HepG2 (cell line): ENCODE data around the gene ALOX12. TPM values are rescaled to one million over a fixed set of nuclear protein-coding genes. Genes with fewer than 3 reads are reported as not detected.

Experiments
- ATAC-seq: fragments of 200-7000 bp; cut with Tn5 transposase; 3 replicates; pipeline ENCODE4 v1.9.1; 2020; ENCODE audit warnings: mild to moderate bottlenecking, moderate library complexity
- BruUV-seq: library from RNA; stranded (reverse); fragments of 400-500 nt; replicated peaks from 2 replicates; lab custom pipeline; 2021; lab: Mats Ljungman, UMichigan
- CTCF ChIA-PET: fragments of 300-600 bp; formaldehyde crosslinking; extraction: SDS; loops from one replicate; lab custom pipeline; 2021; ENCODE audit warnings: low total read pairs, inconsistent platforms, low intra/inter-chr PET ratio; lab: Yijun Ruan, JAX
- POLR2A ChIA-PET: fragments of 350-600 bp; sonication (Branson Sonifier 250); formaldehyde crosslinking; loops from one replicate; lab custom pipeline; 2020; ENCODE audit warnings: antibody characterized with exemption, inconsistent platforms; lab: Yijun Ruan, JAX
- DNase-seq: peaks from one replicate; pipeline ENCODE4 v3.0.0-alpha.2; 2015; ENCODE audit warnings: low spot score
- FAIRE-seq: peaks from 3 replicates; lab custom pipeline; 2011; peaks lifted over from hg19 to GRCh38; lab: Jason Lieb, UNC
- H2AFZ ChIP-seq: one replicate; pipeline ENCODE4 v1.6.1; 2011; ENCODE audit warnings: low read length, inconsistent platforms
- H3K27ac ChIP-seq: fragments of 300-600 bp; 3 replicates; pipeline ENCODE4 v1.8.0; 2011; ENCODE audit warnings: mixed run types, mild to moderate bottlenecking, mixed read lengths, low read length, inconsistent platforms; ENCODE audit not compliant: insufficient read depth; ENCODE audit errors: extremely low read length
- H3K27me3 ChIP-seq, 2 experiments: fragments of 200-600 bp in 1 of 2; 2 replicates in 1 of 2; 3 replicates in 1 of 2; pipeline versions ENCODE4 v1.6.0 to v1.8.0; 2011; ENCODE audit warnings: low read length in 2 of 2, mild to moderate bottlenecking in 2 of 2, moderate library complexity in 2 of 2, inconsistent platforms in 1 of 2; ENCODE audit not compliant: insufficient read depth in 2 of 2, control insufficient read depth in 1 of 2
- H3K36me3 ChIP-seq, 2 experiments: fragments of 200-600 bp in 1 of 2; replicated peaks in 1 of 2; 2 replicates in 1 of 2; 3 replicates in 1 of 2; pipeline versions ENCODE4 v1.5.1 to v1.8.0; 2011; ENCODE audit warnings: low read length in 2 of 2, inconsistent platforms in 1 of 2; ENCODE audit not compliant: insufficient read depth in 2 of 2, control insufficient read depth in 1 of 2
- H3K4me1 ChIP-seq: 2 replicates; pipeline ENCODE4 v1.5.1; 2012; ENCODE audit warnings: low read length, inconsistent platforms; ENCODE audit not compliant: insufficient read depth
- H3K4me2 ChIP-seq: 2 replicates; pipeline ENCODE4 v1.6.0; 2011; ENCODE audit warnings: low read depth, low read length, inconsistent platforms
- H3K4me3 ChIP-seq, 3 experiments: fragments of 200-600 bp in 1 of 3; sonication (generic), shearing (Covaris generic) in 1 of 3; replicated peaks in 1 of 3; 2 replicates each; pipeline ENCODE4 v1.5.1; 2011 to 2016; ENCODE audit warnings: low read length in 3 of 3, inconsistent platforms in 2 of 3, low read depth in 2 of 3, mild to moderate bottlenecking in 2 of 3, control low read depth in 1 of 3, mixed read lengths in 1 of 3; ENCODE audit not compliant: insufficient read depth in 1 of 3
- H3K79me2 ChIP-seq: one replicate; pipeline ENCODE4 v1.6.1; 2011; ENCODE audit warnings: low read length, inconsistent platforms; ENCODE audit not compliant: insufficient read depth
- H3K9ac ChIP-seq: 2 replicates; pipeline ENCODE4 v1.6.0; 2011; ENCODE audit warnings: mild to moderate bottlenecking, low read depth, low read length, inconsistent platforms; ENCODE audit not compliant: insufficient read depth
- H3K9me3 ChIP-seq: 2 replicates; pipeline ENCODE4 v1.5.1; 2012; ENCODE audit warnings: mild to moderate bottlenecking, low read length
- H4K20me1 ChIP-seq: 2 replicates; pipeline ENCODE4 v1.6.0; 2011; ENCODE audit warnings: inconsistent platforms, mild to moderate bottlenecking, low read length, moderate library complexity; ENCODE audit not compliant: insufficient read depth
- E2F1 ChIP-seq: sonication (generic); formaldehyde crosslinking; IDR thresholded peaks from 2 replicates; pipeline ENCODE4 v1.5.0; 2020; ENCODE audit warnings: missing genetic modification reagents
- GATAD2A ChIP-seq: IDR thresholded peaks from 2 replicates; pipeline ENCODE4 v1.6.1; 2016
- HNRNPH1 ChIP-seq: fragments of 200-400 bp; formaldehyde crosslinking; optimal IDR thresholded peaks from 2 replicates; pipeline ENCODE3; 2017; ENCODE audit warnings: mild to moderate bottlenecking, low read depth, low read length
- MAF1 ChIP-seq: sonication (generic); formaldehyde crosslinking; IDR thresholded peaks from 2 replicates; pipeline ENCODE4 v1.5.0; 2020; ENCODE audit warnings: missing genetic modification reagents, borderline replicate concordance
- MIXL1 ChIP-seq: IDR thresholded peaks from 2 replicates; pipeline ENCODE4 v1.6.1; 2016
- PHF21A ChIP-seq: sonication (generic); formaldehyde crosslinking; IDR thresholded peaks from 2 replicates; pipeline ENCODE4 v1.5.0; 2020; ENCODE audit warnings: mild to moderate bottlenecking, missing genetic modification reagents
- SP4 ChIP-seq: sonication (generic); formaldehyde crosslinking; IDR thresholded peaks from 2 replicates; pipeline ENCODE4 v1.8.1; 2023; ENCODE audit warnings: mild to moderate bottlenecking, missing genetic modification reagents
- XRCC5 ChIP-seq: fragments of 200-400 bp; formaldehyde crosslinking; optimal IDR thresholded peaks from 2 replicates; pipeline ENCODE3; 2017; ENCODE audit warnings: mild to moderate bottlenecking, low read length
- ZBTB42 ChIP-seq: sonication (generic); formaldehyde crosslinking; IDR thresholded peaks from 2 replicates; pipeline ENCODE4 v1.5.0; 2020; ENCODE audit warnings: mild to moderate bottlenecking, missing genetic modification reagents
- ZMYM2 ChIP-seq: sonication (generic); formaldehyde crosslinking; IDR thresholded peaks from 2 replicates; pipeline ENCODE4 v1.8.0; 2022; ENCODE audit warnings: mild to moderate bottlenecking, missing genetic modification reagents
- ZNF180 ChIP-seq: sonication (generic); formaldehyde crosslinking; IDR thresholded peaks from 2 replicates; pipeline ENCODE4 v1.4.0; 2020; ENCODE audit warnings: low read depth, missing genetic modification reagents, borderline replicate concordance
- ZNF235 ChIP-seq: sonication (generic); formaldehyde crosslinking; IDR thresholded peaks from 2 replicates; pipeline ENCODE4 v1.8.1; 2023; ENCODE audit warnings: mild to moderate bottlenecking, missing genetic modification reagents, borderline replicate concordance
- ZNF556 ChIP-seq: sonication (generic); formaldehyde crosslinking; IDR thresholded peaks from 2 replicates; pipeline ENCODE4 v1.4.0; 2020; ENCODE audit warnings: mild to moderate bottlenecking, missing genetic modification reagents, borderline replicate concordance
- ZNF597 ChIP-seq: sonication (generic); formaldehyde crosslinking; IDR thresholded peaks from 2 replicates; pipeline ENCODE4 v1.5.0; 2020; ENCODE audit warnings: missing genetic modification reagents
- ZNF776 ChIP-seq: sonication (generic); formaldehyde crosslinking; IDR thresholded peaks from 2 replicates; pipeline ENCODE4 v1.4.0; 2020; ENCODE audit warnings: mild to moderate bottlenecking, missing genetic modification reagents
- WGBS: methylation state at CpG from one replicate; pipeline ENCODE4 v1.1.6; 2017; ENCODE audit warnings: low lambda C conversion rate; 5-methylcytosine and 5-hydroxymethylcytosine counted together
- in situ Hi-C: cut with HindIII; loops from 2 replicates; pipeline ENCODE4 v1.10.0; 2017; ENCODE audit warnings: low pct_unique_long_range_greater_than_20kb; ENCODE audit not compliant: extremely low pct_ligation_motif_present
- intact Hi-C: fragments of 100-400 bp; cut with micrococcal nuclease; formaldehyde crosslinking; loops from one replicate; pipeline ENCODE4 v1.10.0; 2022; ENCODE audit not compliant: unreplicated experiment
- polyA plus RNA-seq, 8 experiments: library from polyadenylated mRNA; depleted of rRNA in 3 of 8; stranded (reverse) in 7 of 8; unstranded in 1 of 8; fragments of >200 nt; fragmentation: Illumina TruSeq in 4 of 8; extraction: Trizol in 4 of 8; gene quantifications; 2 replicates each; pipeline versions ENCODE4 v1.2.1 to v1.2.3, GENCODE V29; 2011 to 2016; ENCODE audit warnings: low read depth in 4 of 8, missing spikeins in 1 of 8, mixed read lengths in 1 of 8; ENCODE audit not compliant: insufficient read depth in 1 of 8
- total RNA-seq, 5 experiments: library from RNA; depleted of rRNA; stranded (reverse); fragments of >200 nt; fragmentation: Illumina TruSeq; extraction: Trizol; gene quantifications; 2 replicates each; pipeline ENCODE4 v1.2.3, GENCODE V29; 2016; ENCODE audit warnings: low read depth in 1 of 5

The ALOX12 gene
- total and polyA plus RNA-seq, 2 of the 13 experiments (the other 11 are each of a cell fraction or from before 2014, with no cell fraction given): not detected

- Histone ChIP-seq H3K27me3 (no peaks in the 10 kb centered on the region), H3K79me2 (no peaks in the 10 kb centered on the region), H3K4me3 (no peak overlapping the region), H4K20me1 (no peaks in the 10 kb centered on the region), H2AFZ (no peak overlapping the region), H3K36me3 (peaks cover 2 to 4% of the 10 kb centered on the region in 2 experiments; a peak in 4 of 5 replicates), H3K4me1 (no peaks in the 10 kb centered on the region), H3K27ac (no peak overlapping the region), H3K9ac (no peak overlapping the region), H3K4me2 (no peak overlapping the region), H3K9me3 (no peaks in the 10 kb centered on the region)
- in situ Hi-C loops (no loop called here), intact Hi-C loops (no loop called here)
- no TSS peak for BruUV-seq
- TF ChIP-seq PHF21A (CRISPR knock-in tag) (no peak), ZNF180 (CRISPR knock-in tag) (no peak), XRCC5 (no peak), HNRNPH1 (no peak), ZNF556 (CRISPR knock-in tag) (no peak), ZMYM2 (no peak), SP4 (CRISPR knock-in tag) (no peak), GATAD2A (no peak), E2F1 (CRISPR knock-in tag) (no peak), MAF1 (CRISPR knock-in tag) (no peak), MIXL1 (no peak), ZNF235 (CRISPR knock-in tag) (no peak), ZNF597 (CRISPR knock-in tag) (no peak), ZNF776 (CRISPR knock-in tag) (no peak), ZBTB42 (CRISPR knock-in tag) (no peak)
- DNase-seq: no peak
- POLR2A ChIA-PET: no interaction called here
- CTCF ChIA-PET: no interaction called here
- ATAC-seq: no peak
- FAIRE-seq: no peak
- WGBS: 95% methylated on average over 10 of the region's 10 CpGs
Observed at GRCh38 chr17:6994118-6994598, 1.7 kb upstream of the ALOX12 start.
